GM18867 (cell line): ENCODE measurements around the gene SHANK1.

Source experiments
- ATAC-seq: cut with Tn5 transposase; IDR thresholded peaks from one replicate; pipeline ENCODE4 v1.9.1; 2021; ENCODE audit warnings: mild to moderate bottlenecking, moderate library complexity; ENCODE audit not compliant: unreplicated experiment

SHANK1 gene

DNA sequence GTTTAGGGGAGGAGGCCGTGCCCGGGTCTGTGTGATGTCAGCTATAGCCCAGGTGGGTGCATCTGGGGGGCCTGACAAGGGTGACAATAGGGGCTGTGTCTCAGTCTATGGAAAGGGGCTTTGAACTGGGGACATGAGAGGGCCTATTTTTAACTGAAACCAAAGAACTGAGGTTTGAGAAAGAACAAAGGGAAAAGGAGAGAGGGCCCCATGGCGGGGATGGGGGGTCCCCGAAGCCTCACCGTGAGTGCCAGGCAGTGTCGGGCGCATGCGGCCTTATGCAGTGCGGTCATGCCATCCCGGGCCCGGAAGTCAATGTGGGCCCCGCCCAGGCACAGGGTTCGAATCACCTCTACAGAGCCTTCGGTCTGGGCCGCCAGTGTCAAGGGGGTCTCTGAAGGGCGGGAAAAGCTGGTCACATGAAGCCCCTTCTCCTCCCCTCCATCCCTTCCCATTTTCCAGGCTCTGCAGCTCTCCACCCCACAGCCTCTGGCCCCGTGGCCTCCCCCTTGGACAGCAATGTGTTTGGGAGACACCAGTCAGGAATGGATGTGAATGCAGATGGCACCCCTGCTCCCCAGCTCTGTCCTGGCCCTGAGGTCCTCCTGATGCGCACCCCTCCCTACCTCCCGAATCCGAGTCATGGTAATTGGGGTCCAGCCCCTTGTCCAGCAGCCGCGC is 5.9 kb downstream of the SHANK1 start:
- no peak for ATAC-seq

DNA sequence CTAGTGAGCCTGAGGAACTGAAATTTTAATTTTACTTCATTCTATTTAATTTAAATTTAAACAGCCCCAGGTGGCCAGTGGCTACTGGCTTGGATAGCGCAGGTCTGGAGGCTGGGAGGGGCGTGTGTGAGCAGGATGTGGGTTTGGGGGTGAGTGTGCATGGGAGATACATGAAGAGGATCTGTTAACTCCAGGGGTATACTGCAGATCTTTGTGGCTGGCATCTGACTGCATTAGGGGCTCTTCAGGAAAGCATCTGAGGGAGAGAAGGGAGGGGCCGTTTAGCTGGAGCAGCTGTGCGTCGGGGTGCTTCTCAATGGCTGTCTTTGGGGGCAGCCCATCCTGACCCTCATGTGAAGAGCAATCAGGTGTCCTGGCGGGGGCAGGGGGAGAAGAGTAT is 6.8 kb downstream of the SHANK1 start:
- ATAC-seq, result no peak

DNA sequence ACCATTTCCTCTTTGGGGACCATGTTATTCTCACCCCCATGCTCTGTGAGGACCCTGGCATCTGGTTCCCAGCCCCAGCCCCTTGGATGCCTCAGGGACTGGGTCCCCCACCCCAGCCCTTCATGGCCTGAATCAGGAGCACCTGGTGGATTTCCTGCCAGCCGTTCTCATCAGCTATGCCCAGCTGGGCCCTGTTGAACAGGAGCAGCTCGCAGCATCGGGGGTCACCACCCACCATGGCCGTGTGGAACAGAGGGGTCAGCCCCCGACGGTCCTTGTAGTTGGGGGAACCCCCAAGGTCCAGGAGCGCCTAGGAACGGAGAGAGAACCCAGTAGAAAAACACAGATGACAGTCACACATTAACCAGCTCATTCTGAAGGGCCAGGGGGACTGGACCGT is 7.8 kb downstream of the SHANK1 start:
- ATAC-seq, result no peak

DNA sequence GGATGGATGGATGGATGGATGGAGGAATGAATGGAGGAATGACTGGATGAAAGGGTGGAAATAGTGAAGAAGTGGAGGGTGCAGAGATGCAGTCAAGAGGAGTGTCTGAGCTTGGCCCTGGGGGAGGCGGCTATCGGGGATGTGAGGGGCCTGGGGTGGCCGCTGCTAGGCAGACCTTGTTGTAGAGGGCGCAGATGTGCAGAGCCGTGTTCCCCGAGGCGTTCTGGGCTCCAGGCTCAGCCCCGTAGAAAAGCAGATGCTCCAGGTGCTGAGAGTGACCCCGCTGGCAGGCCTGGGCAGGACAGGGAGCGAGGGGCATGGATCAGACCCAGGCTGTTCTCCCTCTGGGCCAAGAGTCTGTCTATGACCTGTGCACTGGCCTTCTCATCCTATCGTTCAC is 8.4 kb downstream of the SHANK1 start:
- no peak for ATAC-seq

DNA sequence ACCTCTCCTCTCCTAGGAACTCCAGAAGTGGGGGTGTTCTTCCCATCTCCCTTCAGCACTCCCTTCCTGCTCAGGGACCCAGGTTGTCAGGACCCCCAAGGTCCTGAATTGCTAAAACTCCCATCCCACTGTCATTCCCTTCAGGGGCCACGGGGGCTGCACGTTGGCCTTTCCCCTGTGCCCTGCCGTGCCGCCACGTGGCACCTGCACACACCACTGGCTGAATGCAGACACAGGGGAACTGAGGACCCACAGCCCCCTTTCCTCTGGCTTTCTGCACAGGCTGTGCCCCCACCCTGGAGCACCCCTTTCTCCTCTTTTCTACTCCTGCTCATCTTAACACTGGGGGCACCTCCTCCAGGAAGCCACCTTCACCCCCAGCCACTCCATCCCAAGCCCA is 9.0 kb downstream of the SHANK1 start:
- ATAC-seq, result no peak

DNA sequence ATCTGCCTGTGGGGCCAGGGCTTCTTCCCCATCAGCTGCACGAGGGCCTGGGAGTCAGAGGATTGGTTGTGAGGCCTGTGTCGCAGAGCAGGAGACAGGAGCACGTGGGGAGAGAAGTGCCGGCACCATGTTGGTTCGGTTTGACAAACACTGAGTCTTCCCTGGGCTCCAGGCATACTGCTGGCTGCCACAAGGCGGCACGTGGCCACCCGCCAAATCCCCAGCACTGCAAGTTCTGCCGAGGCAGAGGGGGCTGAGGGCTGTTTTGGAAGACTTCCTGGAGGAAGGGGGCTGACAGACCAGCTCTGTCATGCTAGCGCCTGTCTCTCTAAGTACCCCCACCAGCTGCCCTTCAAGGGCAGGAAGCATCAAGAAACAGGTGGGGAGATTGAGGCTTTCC is 9.5 kb downstream of the SHANK1 start:
- no peak for ATAC-seq

DNA sequence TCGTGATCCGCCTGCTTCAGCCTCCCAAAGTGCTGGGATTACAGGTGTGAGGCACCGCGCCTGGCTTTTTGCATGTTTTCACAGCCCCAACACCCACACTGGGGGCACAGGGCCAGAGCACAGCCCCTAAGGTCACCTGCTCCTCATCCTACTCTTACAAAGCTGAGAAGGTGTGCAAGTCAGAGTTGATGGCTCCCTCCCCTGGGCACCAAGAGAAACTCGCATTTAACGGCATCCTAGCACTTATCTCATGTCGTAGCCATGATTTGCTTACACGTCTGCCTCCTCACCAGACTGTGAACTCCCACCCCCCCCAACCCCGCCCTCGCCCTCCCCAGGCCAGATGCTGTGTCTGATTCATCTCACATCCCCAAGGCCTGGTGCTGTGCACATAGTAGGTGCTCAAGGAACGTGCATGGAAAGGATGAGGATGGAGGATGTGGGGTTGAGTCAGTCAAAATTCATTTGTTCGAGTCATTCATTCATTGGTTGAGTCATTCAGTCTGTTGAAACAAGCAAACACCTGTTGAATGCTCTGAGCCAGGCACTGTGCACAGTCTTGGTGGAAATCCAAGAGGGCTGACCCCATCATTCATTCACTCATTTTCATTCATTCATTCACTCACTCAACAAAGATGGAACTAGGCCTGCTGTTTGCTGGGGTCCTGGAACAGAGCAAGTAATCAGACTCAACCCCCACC is 11.3 kb downstream of the SHANK1 start:
- no peak for ATAC-seq

DNA sequence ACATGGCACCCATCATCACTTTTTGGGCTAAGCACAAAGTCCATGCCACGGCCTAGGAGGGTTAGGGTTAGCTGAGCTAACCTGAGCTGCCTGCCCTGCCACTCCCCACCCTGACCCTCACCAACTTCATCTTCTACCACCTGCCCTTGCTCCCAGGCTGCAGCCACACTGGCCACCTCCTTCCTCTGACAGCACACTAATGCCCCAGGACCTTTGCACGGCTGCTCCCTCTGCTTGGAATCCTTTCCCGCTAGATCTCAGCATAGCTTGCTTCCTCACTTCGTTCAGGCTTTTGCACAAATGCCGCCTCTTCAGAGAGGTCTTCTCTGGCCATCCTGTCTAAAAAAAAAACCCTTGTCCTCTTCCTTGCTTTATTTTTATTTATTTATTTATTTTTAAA is 13.2 kb downstream of the SHANK1 start:
- ATAC-seq, result no peak

DNA sequence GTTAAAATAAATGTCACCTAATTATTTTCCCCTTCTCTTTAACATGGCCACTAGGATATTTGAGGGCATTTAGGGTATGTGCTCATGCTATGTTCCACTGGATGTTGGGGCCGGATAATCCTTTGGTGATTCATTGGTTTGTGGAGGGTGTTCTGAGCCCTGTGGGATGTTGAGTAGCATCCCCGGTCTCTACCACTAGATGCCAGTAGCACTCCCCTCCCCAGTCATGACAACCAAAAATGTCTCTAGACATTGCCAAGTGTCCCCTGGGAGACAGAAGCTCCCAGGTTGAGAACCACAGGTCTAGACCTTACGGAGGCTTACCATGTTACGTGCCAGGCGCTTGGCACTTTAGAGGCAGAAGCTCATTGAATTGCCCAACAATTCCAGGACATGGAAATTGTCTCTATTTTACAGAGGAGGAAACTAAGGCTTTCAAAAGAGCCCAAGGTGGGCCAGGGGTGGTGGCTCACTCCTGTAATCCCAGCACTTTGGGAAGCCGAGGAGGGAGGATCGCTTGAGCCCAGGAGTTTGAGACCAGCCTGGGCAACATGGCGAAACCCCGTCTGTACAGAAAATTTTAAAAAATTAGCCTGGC is 14.1 kb downstream of the SHANK1 start:
- no peak for ATAC-seq

DNA sequence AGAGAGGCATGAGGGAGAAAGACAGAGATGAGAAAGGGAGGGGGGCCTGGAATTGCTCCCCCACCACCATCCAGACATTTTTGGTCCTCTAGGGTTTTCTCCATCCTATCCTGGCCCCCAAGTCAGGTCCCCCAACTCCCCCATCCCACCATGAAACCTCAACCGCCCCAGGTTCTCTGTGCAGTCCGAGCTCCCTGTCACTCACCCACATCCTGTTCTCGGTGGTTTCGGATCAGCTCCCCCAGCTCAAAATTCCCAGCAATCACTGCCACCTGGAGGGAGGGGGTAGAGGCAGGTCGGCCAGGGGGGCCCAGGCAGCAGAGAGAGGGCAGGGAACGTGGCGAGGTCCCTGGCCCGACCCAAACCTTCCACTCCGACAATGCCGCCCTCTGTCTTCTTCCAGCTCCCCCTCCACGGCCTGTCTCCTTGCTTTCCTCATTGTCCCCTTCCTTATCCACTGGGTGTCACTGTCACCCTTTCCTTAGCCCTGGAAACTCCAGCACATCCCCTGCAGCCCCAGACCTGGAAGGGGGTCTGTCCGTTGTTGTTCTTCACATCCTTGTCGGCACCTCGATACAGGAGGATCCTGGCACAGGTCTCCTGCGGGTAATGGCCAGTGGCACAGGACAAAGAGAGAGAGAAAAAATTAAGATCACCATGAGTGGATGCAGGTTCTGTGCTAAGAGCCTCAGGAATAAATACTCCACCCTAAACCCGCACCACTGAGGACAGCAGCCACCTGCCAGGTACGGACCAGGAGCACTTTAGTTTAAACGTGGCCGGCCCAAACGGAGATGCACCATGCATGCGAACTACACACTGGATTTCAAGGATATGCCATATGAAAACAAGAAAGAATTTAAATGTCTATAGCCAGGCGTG is 15.4 kb downstream of the SHANK1 start:
- no peak for ATAC-seq

DNA sequence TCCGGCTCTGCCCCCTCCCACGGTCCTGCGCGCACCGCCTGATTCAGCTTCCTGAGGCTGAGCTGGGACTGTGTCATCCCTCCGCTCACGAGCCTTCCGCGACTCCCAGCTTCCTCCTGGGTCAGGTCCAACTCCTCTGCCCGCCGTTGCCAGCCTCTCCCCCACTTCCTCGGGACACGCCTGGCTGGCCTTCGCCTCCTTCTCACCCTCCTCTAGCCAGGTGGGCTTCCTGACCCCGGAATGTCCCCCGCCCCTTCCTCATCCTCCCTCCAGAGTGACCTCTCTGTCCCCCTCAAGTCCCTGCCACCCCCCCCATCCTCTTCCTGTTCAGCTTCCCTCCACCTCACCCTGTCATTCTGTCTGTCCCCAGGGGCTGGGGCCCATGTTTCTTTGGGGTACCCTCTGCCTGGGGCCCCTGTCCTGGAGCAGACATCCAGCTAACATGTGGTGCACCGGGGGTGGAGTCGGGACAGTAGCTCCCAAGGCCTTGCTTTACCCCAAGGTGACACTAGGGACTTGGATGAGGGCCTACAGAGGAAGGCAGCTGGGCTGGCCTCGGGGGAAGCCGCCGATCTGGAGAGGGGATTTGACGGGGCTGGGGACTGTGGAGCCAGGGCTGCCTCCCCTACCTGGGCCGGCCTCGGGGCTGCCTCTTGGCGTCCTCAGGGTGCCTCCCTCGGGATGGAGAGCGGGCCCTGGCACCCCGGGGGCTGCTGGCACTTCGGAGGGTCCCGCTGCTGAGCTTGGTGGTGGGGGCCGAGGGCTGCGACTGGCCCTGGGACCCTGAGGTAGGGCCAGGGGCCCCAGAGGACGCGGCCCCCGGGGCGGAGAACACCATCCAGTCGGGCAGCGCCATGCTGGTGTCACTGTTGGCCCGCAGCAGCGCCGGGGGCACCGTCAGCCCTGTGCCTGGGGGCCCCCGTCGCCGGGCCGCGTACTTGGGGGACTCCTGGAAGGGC is 16.5 kb downstream of the SHANK1 start:
- ATAC-seq, result no peak

DNA sequence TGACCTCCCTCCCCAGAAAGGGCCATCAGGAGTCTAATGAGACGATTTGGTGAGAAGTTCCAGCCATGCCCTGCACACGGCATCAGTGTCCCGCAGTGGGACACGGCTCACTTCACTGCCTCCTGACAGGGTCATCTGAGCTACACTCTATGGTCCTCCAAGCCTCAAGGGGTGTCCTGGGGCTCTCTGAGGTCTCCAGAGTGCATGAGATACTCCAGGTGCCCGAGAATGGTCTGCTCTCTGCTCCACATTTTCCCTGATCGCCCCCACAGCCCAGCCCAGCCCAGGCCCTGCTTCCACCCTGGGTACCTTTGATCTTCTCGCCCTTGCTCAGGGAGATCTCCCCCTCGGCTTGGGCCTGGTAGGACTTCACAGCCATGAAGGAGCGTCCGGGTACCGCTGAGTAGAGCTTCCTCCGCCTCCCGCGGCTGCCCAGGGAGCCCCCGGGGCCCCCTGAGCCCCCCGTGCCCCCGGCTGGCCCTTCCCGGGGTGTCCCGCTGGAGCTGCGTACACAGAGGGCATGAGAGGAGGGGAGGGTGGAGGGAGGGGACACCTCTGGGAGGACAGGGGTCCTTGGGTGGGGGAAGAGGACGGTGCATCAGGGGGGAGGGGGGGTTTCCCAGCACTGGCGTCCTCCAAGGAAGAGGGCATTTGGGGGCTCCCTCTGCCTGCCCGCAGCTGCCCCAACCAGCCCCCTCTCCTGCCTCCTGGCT is 17.3 kb downstream of the SHANK1 start:
- ATAC-seq, result no peak

DNA sequence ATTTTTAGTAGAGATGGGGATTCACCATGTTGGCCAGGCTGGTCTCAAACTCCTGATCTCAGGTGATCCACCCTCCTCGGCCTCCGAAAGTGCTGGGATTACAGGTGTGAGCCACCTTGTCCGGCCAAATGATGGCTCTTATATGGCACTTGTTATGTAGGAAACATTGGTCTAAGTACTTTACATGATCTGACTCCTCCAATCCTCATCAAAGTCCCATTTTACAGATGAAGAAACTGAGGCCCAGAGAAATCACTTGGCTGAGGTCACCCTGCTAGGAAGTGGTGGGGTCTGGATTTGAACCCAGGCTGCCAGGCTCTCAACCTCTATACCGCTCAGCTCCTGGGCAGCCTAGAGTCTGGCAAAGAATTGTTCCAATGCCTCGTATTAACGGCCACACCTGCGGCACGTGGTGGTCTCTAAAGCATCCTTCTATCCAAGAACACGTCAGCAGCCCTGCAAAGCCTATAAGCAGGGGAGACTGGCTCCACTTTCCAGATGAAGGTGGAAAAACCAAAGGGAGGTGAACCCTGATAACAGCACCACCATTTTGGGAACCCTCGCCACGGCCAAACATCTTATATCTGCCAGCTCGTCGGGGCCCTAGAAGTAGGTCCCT is 18.1 kb downstream of the SHANK1 start:
- ATAC-seq, result no peak

DNA sequence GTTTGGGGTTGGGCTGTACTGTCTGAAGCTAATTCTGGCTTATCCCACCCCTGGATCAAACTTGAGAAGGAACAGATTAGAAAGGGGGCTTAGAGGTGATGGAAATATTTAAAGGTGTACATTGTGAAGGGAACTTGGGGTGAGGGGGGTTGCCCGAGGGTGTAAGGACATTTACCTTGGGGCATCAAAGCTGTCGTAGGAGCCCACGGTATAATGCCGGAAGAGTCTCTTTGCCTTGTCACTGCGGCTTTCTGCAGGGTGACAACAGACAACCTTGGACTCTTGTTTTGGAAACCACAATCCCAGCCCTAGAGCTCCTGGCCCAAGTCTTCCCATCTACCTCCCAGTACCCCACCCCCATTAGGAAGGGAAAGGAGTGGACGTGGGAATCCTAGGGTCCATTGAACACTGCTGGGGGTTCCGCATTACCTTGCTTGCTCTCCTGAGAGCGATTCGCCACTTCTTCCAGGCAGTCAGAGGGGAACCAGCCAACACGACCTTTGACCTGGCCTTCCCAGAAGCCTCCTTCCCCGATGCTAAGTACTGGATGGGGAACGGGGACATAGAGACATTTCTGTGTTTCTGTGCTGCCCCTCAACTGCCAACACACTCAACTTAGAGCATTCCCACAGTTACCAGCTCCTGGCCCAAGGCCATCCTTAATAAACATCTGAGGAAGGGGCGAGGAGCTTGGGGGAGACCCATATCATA is 22.0 kb downstream of the SHANK1 start:
- ATAC-seq, result no peak

DNA sequence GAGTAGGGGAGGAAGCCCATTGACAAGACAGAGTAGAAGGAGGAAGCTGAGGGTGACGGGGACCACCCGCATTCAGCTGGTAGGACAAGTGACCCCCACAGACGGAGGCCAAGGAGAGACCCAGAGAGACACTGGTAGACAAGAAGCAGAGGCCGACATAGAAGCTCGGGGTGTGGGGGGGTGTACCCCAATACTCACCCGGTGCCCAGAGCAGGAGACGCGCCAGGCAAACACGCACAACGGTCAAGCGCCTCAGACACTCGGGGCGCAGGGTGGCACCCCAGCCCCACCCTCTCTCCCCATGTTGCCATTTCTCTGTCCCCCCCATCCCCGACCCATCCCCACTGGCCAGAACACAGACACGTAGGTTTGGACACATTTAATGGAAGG is 23.5 kb downstream of the SHANK1 start:
- ATAC-seq, result no peak

DNA sequence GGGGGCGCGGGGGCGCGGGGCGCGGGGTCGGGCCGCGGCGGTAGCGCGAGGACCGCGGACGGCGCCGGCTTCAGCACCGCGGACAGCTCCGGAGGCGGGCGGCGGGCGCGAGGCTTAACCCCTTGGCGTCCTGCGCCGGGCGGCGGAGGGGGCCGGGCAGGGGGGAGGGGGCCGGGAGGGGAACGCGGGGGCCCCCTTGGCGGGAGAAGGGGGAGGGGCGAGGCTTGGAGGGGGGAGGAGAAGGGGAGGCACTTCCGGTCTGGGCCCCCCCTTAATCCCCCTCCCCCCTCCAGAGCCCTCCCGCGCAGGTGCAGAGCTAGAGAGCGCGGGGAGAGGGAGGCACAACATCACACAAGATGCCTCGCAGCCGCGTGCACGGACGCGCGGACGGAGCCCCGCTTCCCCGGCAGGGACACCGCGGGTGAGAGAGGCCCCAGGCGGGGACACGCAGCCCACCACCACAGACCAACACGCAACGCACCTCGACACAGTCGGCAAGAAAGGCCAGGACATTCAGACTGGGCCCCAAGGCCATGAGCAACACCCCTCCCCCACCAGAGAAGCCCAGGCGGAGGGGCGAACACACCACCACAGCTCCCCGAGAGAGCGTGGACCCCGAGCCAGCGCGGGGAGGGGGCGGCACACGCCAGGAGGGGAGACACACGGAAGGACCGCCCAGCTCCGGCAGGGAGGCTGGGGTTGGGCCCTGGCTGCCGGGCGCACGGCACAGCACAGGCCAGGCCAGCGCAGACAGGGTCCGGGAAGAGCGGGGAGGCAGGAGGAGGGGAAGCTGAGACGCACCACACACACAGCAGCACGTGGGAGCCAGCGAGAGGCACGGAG is 24.1 kb downstream of the SHANK1 start:
- ATAC-seq, result no peak

DNA sequence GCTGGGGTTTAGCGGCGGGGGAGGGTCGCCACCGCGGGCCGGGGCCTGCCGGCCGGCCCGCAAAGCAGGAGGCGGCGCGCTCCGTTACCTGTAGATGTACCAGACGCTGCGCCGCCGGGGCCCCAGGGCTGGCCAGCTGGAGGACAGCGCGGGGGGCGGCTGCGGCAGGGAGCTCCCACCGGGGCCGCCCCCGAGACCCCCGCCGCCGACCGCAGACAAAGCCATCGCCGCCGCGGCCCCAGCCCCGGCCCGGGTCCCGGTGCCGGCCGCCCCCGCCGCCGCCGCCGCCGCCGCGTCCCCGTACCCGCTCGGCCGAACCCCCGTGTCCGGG is 24.8 kb downstream of the SHANK1 start:
- no peak for ATAC-seq
